SK-N-SH (cell line): ENCODE data around the gene CLPTM1L. TPM values are rescaled to one million over a fixed set of nuclear protein-coding genes. Genes with fewer than 3 reads are reported as not detected.
"Not testable (repeated sequence)": the region's sequence is repeated elsewhere in the genome, so short reads cannot be mapped to it uniquely, and the experiment has no call there.

ENCODE experiments used
- CTCF ChIA-PET: fragments of 300-600, 350-600 bp; formaldehyde crosslinking; extraction: SDS; loops from one replicate; lab custom pipeline; 2021; lab: Yijun Ruan, JAX
- POLR2A ChIA-PET: fragments of 350-600 bp; sonication (Branson Sonifier 250); formaldehyde crosslinking; extraction: SDS; loops from one replicate; lab custom pipeline; 2020; ENCODE audit warnings: antibody characterized with exemption, inconsistent platforms; lab: Yijun Ruan, JAX
- DNase-seq: peaks from one replicate; pipeline ENCODE4 v3.0.0; 2012
- H2AFZ ChIP-seq: fragments of 200-600 bp; sonication (generic); 2 replicates; pipeline ENCODE4 v1.8.1; 2016; ENCODE audit warnings: antibody characterized with exemption, mild to moderate bottlenecking, low read depth
- H3F3A ChIP-seq: fragments of 200-600 bp; sonication (generic); replicated peaks from 2 replicates; pipeline ENCODE3; 2016; ENCODE audit warnings: antibody characterized with exemption, mild to moderate bottlenecking; ENCODE audit not compliant: insufficient read depth
- H3K27ac ChIP-seq, 2 experiments: fragments of 200-500 bp in 1 of 2; fragments of 200-600 bp in 1 of 2; sonication (Bioruptor generic) in 1 of 2; sonication (generic), shearing (Covaris generic) in 1 of 2; 2 replicates each; pipeline versions ENCODE4 v1.5.1 to v1.6.1; 2014 to 2016; ENCODE audit warnings: low read depth in 2 of 2, inconsistent platforms in 1 of 2, low read length in 1 of 2, mild to moderate bottlenecking in 1 of 2, mixed read lengths in 1 of 2
- H3K27me3 ChIP-seq: fragments of 200-600 bp; sonication (generic), shearing (Covaris generic); 2 replicates; pipeline ENCODE4 v1.6.1; 2016; ENCODE audit warnings: mixed run types; ENCODE audit not compliant: insufficient read depth
- H3K36me3 ChIP-seq, 2 experiments: fragments of 200-500 bp in 1 of 2; fragments of 200-600 bp in 1 of 2; sonication (Bioruptor generic) in 1 of 2; sonication (generic) in 1 of 2; replicated peaks in 1 of 2; 2 replicates each; pipeline versions ENCODE3 to v1.5.1; 2014 to 2016; ENCODE audit warnings: low read length in 1 of 2, mild to moderate bottlenecking in 1 of 2; ENCODE audit not compliant: insufficient read depth in 2 of 2, control insufficient read depth in 1 of 2
- H3K4me1 ChIP-seq, 2 experiments: fragments of 200-500 bp in 1 of 2; fragments of 200-600 bp in 1 of 2; sonication (Bioruptor generic) in 1 of 2; sonication (generic), shearing (Covaris generic) in 1 of 2; 2 replicates each; pipeline versions ENCODE4 v1.5.1 to v1.6.1; 2014 to 2016; ENCODE audit warnings: low read depth in 1 of 2, low read length in 1 of 2, mixed run types in 1 of 2; ENCODE audit not compliant: insufficient read depth in 2 of 2, control insufficient read depth in 1 of 2
- H3K4me2 ChIP-seq: fragments of 200-600 bp; sonication (generic), shearing (Covaris generic); 2 replicates; pipeline ENCODE4 v1.6.1; 2017; ENCODE audit warnings: mixed run types
- H3K4me3 ChIP-seq, 2 experiments: fragments of 200-500 bp in 1 of 2; fragments of 200-600 bp in 1 of 2; sonication (Bioruptor generic) in 1 of 2; sonication (generic), shearing (Covaris generic) in 1 of 2; 2 replicates each; pipeline versions ENCODE4 v1.5.1 to v1.8.1; 2014 to 2016; ENCODE audit warnings: low read depth in 2 of 2, inconsistent platforms in 1 of 2, low read length in 1 of 2, mild to moderate bottlenecking in 1 of 2, mixed read lengths in 1 of 2, moderate library complexity in 1 of 2
- H3K79me2 ChIP-seq: fragments of 200-600 bp; sonication (generic); 2 replicates; pipeline ENCODE4 v1.8.1; 2017; ENCODE audit warnings: mild to moderate bottlenecking; ENCODE audit not compliant: insufficient read depth
- H3K9ac ChIP-seq: fragments of 200-600 bp; sonication (generic); 2 replicates; pipeline ENCODE4 v1.6.1; 2017; ENCODE audit warnings: mixed run types
- H3K9me2 ChIP-seq: fragments of 200-600 bp; sonication (generic); 2 replicates; pipeline ENCODE4 v1.6.1; 2017; ENCODE audit warnings: mixed run types
- H3K9me3 ChIP-seq: fragments of 200-600 bp; sonication (generic); 2 replicates; pipeline ENCODE4 v1.6.1; 2017; ENCODE audit warnings: mixed run types, mild to moderate bottlenecking, moderate library complexity
- H4K20me1 ChIP-seq: fragments of 200-600 bp; sonication (generic); 2 replicates; pipeline ENCODE4 v1.6.1; 2017; ENCODE audit warnings: mild to moderate bottlenecking, mixed run types; ENCODE audit not compliant: insufficient read depth
- NFIC ChIP-seq: IDR thresholded peaks from 2 replicates; pipeline ENCODE4 v1.4.0; 2012; ENCODE audit warnings: borderline replicate concordance
- NRF1 ChIP-seq: IDR thresholded peaks from 2 replicates; pipeline ENCODE4 v1.6.1; 2012; ENCODE audit warnings: low read depth, mild to moderate bottlenecking, low read length
- POLR2AphosphoS5 ChIP-seq: IDR thresholded peaks from 2 replicates; pipeline ENCODE4 v1.6.1; 2012; ENCODE audit warnings: low read depth, low read length
- RCOR1 ChIP-seq: fragments of 150-350 bp; IDR thresholded peaks from 2 replicates; pipeline ENCODE4 v1.6.1; 2017; ENCODE audit warnings: antibody characterized with exemption, low read length
- TCF12 ChIP-seq: IDR thresholded peaks from 2 replicates; pipeline ENCODE4 v1.4.0; 2012
- ZBTB33 ChIP-seq: IDR thresholded peaks from 2 replicates; pipeline ENCODE4 v1.4.0; 2012; ENCODE audit warnings: low read depth, borderline replicate concordance
- WGBS: methylation state at CpG from one replicate; pipeline ENCODE4 v1.1.6; 2017; ENCODE audit warnings: low lambda C conversion rate; 5-methylcytosine and 5-hydroxymethylcytosine counted together
- polyA plus RNA-seq, 3 experiments: library from polyadenylated mRNA; depleted of rRNA; stranded (reverse); fragments of >200 nt; gene quantifications; 2 replicates each; pipeline ENCODE4 v1.2.3, GENCODE V29; 2012

The CLPTM1L gene
- polyA plus RNA-seq, 1 of the 3 experiments (the other 2 are of a cell fraction): 202 TPM

GRCh38 chr5:1362242-1363015 is 17.5 kb upstream of the CLPTM1L start:
- no peak for DNase-seq
- H3K9me2 ChIP-seq: no peaks in the 10 kb centered on the region
- H3K27ac ChIP-seq: no peak overlapping the region
- CTCF ChIA-PET: interaction anchor here (1.4 kb wide), 1 partner anchor 18 kb away, joined by 5 read pairs; no protein-coding TSS in a partner anchor
- H2AFZ ChIP-seq: no peak overlapping the region
- H3K79me2 ChIP-seq: no peaks in the 10 kb centered on the region
- no peaks in the 10 kb centered on the region for H3K9me3 ChIP-seq
- H3F3A ChIP-seq: no peaks in the 10 kb centered on the region
- TF ChIP-seq POLR2AphosphoS5: no peak
- TF ChIP-seq, all 33 proteins: peak for 0
- POLR2A ChIA-PET: no interaction called here
- no peaks in the 10 kb centered on the region for H3K4me1 ChIP-seq
- 15% methylated on average over 24 of the region's 29 CpGs for WGBS
- no peaks in the 10 kb centered on the region for H4K20me1 ChIP-seq
- H3K27me3 ChIP-seq: peaks cover 94% of the 10 kb centered on the region
- no peaks in the 10 kb centered on the region for H3K36me3 ChIP-seq
- H3K4me2 ChIP-seq: peak overlapping the region; percentile 72
- peak overlapping the region in 1 of 2 experiments; percentile 33; a peak in 2 of 4 replicates for H3K4me3 ChIP-seq
- no peak overlapping the region for H3K9ac ChIP-seq

- POLR2A ChIA-PET: no interaction called here
- Histone ChIP-seq H3K27me3 (peaks cover 95% of the 10 kb centered on the region), H2AFZ (no peak overlapping the region), H4K20me1 (no peaks in the 10 kb centered on the region), H3K9me2 (no peaks in the 10 kb centered on the region), H3K79me2 (no peaks in the 10 kb centered on the region), H3K9me3 (no peaks in the 10 kb centered on the region), H3K36me3 (no peaks in the 10 kb centered on the region), H3K27ac (no peak overlapping the region), H3K4me2 (no peak overlapping the region), H3K4me1 (no peaks in the 10 kb centered on the region), H3K9ac (no peak overlapping the region), H3K4me3 (no peak overlapping the region), H3F3A (no peaks in the 10 kb centered on the region)
- 8% methylated on average over 3 of the region's 4 CpGs for WGBS
- CTCF ChIA-PET: interaction anchor here (0.9 kb wide), 1 partner anchor 107 kb away, joined by 3 read pairs; no protein-coding TSS in a partner anchor
- DNase-seq: no peak
- TF ChIP-seq NFIC (no peak), ZBTB33 (no peak), NRF1 (no peak), RCOR1 (no peak), TCF12 (no peak)
Observed at GRCh38 chr5:1360861-1361260, 16.0 kb upstream of the CLPTM1L start.

GRCh38 chr5:1360367-1360766 is 15.5 kb upstream of the CLPTM1L start:
- H3K79me2 ChIP-seq, H3F3A ChIP-seq, H3K4me1 ChIP-seq, POLR2A ChIA-PET, H3K27ac ChIP-seq, H3K9me3 ChIP-seq, H3K4me2 ChIP-seq, H3K9me2 ChIP-seq, H4K20me1 ChIP-seq, H2AFZ ChIP-seq, H3K4me3 ChIP-seq, H3K36me3 ChIP-seq, H3K9ac ChIP-seq, DNase-seq: not testable (repeated sequence)
- CTCF ChIA-PET: interaction anchor here (0.9 to 1.2 kb wide), 3 partner anchors 14 to 108 kb away, joined by 3 read pairs; no protein-coding TSS in a partner anchor
- WGBS: 56% methylated on average over 7 of the region's 7 CpGs
- peaks cover 96% of the 10 kb centered on the region for H3K27me3 ChIP-seq
